Hepatocyte (in vitro differentiated cells): ENCODE data around the gene GDF9. TPM values are rescaled to one million over a fixed set of nuclear protein-coding genes. Genes with fewer than 3 reads are reported as not detected.
A peak's percentile ranks its signal among the peaks of the same experiment; 100 is the strongest.

Experiments
- DNase-seq: peaks from one replicate; pipeline ENCODE4 v3.0.0-alpha.2; 2016; ENCODE audit warnings: low spot score
- H2AFZ ChIP-seq: fragments of 200-600 bp; sonication (generic); 2 replicates; pipeline ENCODE4 v1.6.0; 2016; ENCODE audit warnings: antibody characterized with exemption, mild to moderate bottlenecking
- H3K27ac ChIP-seq: fragments of 200-600 bp; sonication (generic); 2 replicates; pipeline ENCODE4 v1.5.1; 2016; ENCODE audit warnings: mild to moderate bottlenecking
- H3K27me3 ChIP-seq: fragments of 200-600 bp; sonication (generic); 2 replicates; pipeline ENCODE4 v1.6.1; 2016
- H3K36me3 ChIP-seq: fragments of 200-600 bp; sonication (generic); replicated peaks from 2 replicates; pipeline ENCODE4 v1.5.1; 2016; ENCODE audit warnings: low read depth; ENCODE audit not compliant: insufficient read depth
- H3K4me1 ChIP-seq: fragments of 200-600 bp; sonication (generic); 2 replicates; pipeline ENCODE4 v1.5.1; 2016; ENCODE audit warnings: mild to moderate bottlenecking, moderate library complexity; ENCODE audit not compliant: insufficient read depth
- H3K4me2 ChIP-seq: fragments of 200-600 bp; sonication (generic); 2 replicates; pipeline ENCODE4 v1.6.0; 2016
- H3K4me3 ChIP-seq: fragments of 200-600 bp; sonication (generic); 2 replicates; pipeline ENCODE4 v1.5.1; 2016; ENCODE audit warnings: mild to moderate bottlenecking
- H3K79me2 ChIP-seq: fragments of 200-600 bp; sonication (generic); 2 replicates; pipeline ENCODE4 v1.6.0; 2017; ENCODE audit warnings: mild to moderate bottlenecking
- H3K9me2 ChIP-seq: fragments of 200-600 bp; sonication (generic); replicated peaks from 2 replicates; pipeline ENCODE4 v1.6.0; 2017; ENCODE audit warnings: mild to moderate bottlenecking; ENCODE audit not compliant: insufficient read depth
- H3K9me3 ChIP-seq: fragments of 200-600 bp; sonication (generic); 2 replicates; pipeline ENCODE4 v1.5.1; 2016; ENCODE audit warnings: low read depth, mild to moderate bottlenecking
- H4K20me1 ChIP-seq: fragments of 200-600 bp; sonication (generic); 2 replicates; pipeline ENCODE4 v1.6.0; 2016; ENCODE audit warnings: mild to moderate bottlenecking; ENCODE audit not compliant: insufficient read depth, poor library complexity, severe bottlenecking
- EZH2 ChIP-seq: fragments of 200-600 bp; sonication (generic); IDR thresholded peaks from 2 replicates; pipeline ENCODE4 v1.6.1; 2016; ENCODE audit warnings: antibody characterized with exemption, mild to moderate bottlenecking, borderline replicate concordance
- EZH2phosphoT487 ChIP-seq: fragments of 200-600 bp; sonication (generic); IDR thresholded peaks from one replicate; pipeline ENCODE4 v1.6.1; 2018; ENCODE audit warnings: antibody characterized with exemption, mild to moderate bottlenecking, low read depth, moderate library complexity; ENCODE audit not compliant: unreplicated experiment, severe bottlenecking
- WGBS: methylation state at CpG from one replicate; pipeline ENCODE4 v1.1.6; 2016; ENCODE audit warnings: low lambda C conversion rate; ENCODE audit errors: missing lambda C conversion rate; 5-methylcytosine and 5-hydroxymethylcytosine counted together
- polyA plus RNA-seq: library from polyadenylated mRNA; unstranded; fragments of >200 nt; fragmentation: Nextera tagmentation; extraction: Ambion mirVana; gene quantifications from 2 replicates; pipeline ENCODE4 v1.2.1, GENCODE V29; 2016
- total RNA-seq: library from RNA; depleted of rRNA; stranded (reverse); fragments of >200 nt; gene quantifications from 2 replicates; pipeline ENCODE4 v1.2.3, GENCODE V29; 2014
- TF ChIP-seq, protein P1 (sequence below): fragments of 200-600 bp; sonication (generic); IDR thresholded peaks from 2 replicates; pipeline ENCODE4 v1.5.1; 2016; ENCODE audit warnings: antibody characterized with exemption, mild to moderate bottlenecking; ENCODE audit not compliant: poor library complexity

GDF9 gene, protein sequence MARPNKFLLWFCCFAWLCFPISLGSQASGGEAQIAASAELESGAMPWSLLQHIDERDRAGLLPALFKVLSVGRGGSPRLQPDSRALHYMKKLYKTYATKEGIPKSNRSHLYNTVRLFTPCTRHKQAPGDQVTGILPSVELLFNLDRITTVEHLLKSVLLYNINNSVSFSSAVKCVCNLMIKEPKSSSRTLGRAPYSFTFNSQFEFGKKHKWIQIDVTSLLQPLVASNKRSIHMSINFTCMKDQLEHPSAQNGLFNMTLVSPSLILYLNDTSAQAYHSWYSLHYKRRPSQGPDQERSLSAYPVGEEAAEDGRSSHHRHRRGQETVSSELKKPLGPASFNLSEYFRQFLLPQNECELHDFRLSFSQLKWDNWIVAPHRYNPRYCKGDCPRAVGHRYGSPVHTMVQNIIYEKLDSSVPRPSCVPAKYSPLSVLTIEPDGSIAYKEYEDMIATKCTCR
- total RNA-seq (0.76 and 1.7 TPM in 2 replicates), polyA plus RNA-seq (2.2 and 4.1 TPM in 2 replicates)

DNA sequence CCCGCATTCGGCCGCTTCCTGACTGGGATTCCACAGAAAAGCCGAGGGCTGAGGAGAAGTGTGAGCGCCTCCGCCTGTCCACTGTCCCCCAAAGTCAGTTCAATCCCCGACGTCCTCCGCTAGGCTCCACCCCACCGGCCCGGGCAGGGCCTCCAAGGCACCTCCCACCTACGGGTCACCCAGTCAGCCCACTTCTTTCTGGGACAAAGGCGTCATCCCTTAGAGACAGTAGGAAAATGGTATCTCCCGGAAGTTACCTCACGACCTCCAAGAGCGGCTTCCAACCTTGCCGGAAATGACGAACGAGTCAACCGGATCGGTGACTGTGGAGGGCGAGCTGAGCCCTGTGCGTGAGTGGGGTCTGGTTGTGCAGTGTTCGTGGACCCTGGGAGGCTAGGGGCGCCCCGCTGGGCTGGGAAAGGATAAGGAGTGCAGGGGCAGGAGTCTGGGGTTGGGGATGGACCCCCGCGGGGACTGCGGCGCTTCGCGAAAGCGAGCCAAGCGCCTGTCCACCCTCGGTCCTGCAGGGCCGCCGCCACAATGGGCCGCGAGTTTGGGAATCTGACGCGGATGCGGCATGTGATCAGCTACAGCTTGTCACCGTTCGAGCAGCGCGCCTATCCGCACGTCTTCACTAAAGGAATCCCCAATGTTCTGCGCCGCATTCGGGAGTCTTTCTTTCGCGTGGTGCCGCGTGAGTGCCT lies at the start of gene GDF9, which contains the start of gene UQCRQ:
GDF9 (minus strand) TSS at position 128 of the 704 bp plus-strand sequence. CDS start 1,936 bp downstream, outside the sequence.
UQCRQ (plus strand) TSS at position 301 of the 704 bp plus-strand sequence; CDS start at position 541, 240 bp downstream.
- no peaks in the 10 kb centered on the region for H3K27me3 ChIP-seq
- H3K4me3 ChIP-seq = peak within 1 kb of the TSS; percentile 68
- TF ChIP-seq EZH2 = no peak
- TF ChIP-seq, protein P1, sequence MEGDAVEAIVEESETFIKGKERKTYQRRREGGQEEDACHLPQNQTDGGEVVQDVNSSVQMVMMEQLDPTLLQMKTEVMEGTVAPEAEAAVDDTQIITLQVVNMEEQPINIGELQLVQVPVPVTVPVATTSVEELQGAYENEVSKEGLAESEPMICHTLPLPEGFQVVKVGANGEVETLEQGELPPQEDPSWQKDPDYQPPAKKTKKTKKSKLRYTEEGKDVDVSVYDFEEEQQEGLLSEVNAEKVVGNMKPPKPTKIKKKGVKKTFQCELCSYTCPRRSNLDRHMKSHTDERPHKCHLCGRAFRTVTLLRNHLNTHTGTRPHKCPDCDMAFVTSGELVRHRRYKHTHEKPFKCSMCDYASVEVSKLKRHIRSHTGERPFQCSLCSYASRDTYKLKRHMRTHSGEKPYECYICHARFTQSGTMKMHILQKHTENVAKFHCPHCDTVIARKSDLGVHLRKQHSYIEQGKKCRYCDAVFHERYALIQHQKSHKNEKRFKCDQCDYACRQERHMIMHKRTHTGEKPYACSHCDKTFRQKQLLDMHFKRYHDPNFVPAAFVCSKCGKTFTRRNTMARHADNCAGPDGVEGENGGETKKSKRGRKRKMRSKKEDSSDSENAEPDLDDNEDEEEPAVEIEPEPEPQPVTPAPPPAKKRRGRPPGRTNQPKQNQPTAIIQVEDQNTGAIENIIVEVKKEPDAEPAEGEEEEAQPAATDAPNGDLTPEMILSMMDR = peak; percentile 50
- H3K9me3 ChIP-seq = no peaks in the 10 kb centered on the region
- H2AFZ ChIP-seq = peak within 1 kb of the TSS; percentile 46
- DNase-seq = peak; percentile 98
- H3K4me1 ChIP-seq = peaks cover 15% of the 10 kb centered on the region
- peaks cover 21% of the 10 kb centered on the region for H3K79me2 ChIP-seq
- no peaks in the 10 kb centered on the region for H3K9me2 ChIP-seq
- 1% methylated on average over 50 of the region's 55 CpGs for WGBS
- H3K4me2 ChIP-seq = peak within 1 kb of the TSS; percentile 93
- peaks cover 8% of the 10 kb centered on the region for H4K20me1 ChIP-seq
- no peaks in the 10 kb centered on the region for H3K36me3 ChIP-seq
- peak within 1 kb of the TSS; percentile 93 for H3K27ac ChIP-seq

DNA sequence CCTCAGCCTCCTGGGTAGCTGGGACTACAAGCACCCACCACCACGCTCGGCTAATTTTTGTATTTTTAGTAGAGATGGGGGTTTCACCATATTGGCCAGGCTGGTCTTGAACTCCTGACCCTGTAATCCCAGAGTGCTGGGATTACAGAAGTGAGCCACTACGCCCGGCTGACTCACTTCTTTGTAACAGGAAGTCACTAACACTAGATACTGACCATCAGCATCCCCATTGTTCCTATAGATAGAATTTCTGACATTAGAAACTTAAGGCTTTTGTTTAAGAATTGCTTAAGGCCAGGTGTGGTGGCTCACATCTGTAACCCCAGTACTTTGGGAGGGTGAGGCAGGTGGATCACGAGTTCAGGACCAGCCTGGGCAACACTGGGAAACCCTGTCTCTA lies 49.4 kb upstream of the GDF9 start:
- Histone ChIP-seq H4K20me1 (peaks cover 38% of the 10 kb centered on the region), H2AFZ (no peak overlapping the region), H3K9me2 (no peaks in the 10 kb centered on the region), H3K4me1 (no peaks in the 10 kb centered on the region), H3K27ac (no peak overlapping the region), H3K4me3 (no peak overlapping the region), H3K9me3 (no peaks in the 10 kb centered on the region), H3K79me2 (peaks cover 95% of the 10 kb centered on the region), H3K4me2 (no peak overlapping the region), H3K27me3 (no peaks in the 10 kb centered on the region), H3K36me3 (no peaks in the 10 kb centered on the region)
- DNase-seq = no peak
- WGBS = 93% methylated on average over 5 of the region's 5 CpGs
- TF ChIP-seq EZH2phosphoT487 (no peak), EZH2 (no peak)
- TF ChIP-seq, protein P1 = no peak

DNA sequence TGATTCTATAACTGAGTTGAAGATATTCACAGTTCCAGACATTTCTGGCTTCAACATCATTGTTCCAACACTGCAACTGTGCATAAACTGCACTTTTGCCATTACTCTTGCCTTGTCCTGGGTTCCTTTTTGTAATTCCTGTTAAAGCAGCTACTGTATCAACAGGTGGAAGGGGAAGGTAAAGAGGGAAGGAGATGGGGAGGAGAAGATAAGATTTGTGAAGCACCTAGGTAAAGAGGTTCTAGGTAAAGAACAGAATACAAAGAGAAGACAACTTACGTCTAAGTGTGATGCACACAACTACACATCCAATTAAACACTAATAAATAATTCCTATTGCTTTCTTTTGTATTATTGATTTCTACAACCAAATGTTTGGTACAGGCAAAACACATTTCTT lies 43.4 kb upstream of the GDF9 start:
- Histone ChIP-seq H3K27me3 (no peaks in the 10 kb centered on the region), H3K4me1 (no peaks in the 10 kb centered on the region), H2AFZ (no peak overlapping the region), H3K36me3 (no peaks in the 10 kb centered on the region), H3K4me2 (no peak overlapping the region), H4K20me1 (peaks cover 33% of the 10 kb centered on the region), H3K27ac (no peak overlapping the region), H3K9me3 (no peaks in the 10 kb centered on the region), H3K79me2 (peaks cover 85% of the 10 kb centered on the region), H3K4me3 (no peak overlapping the region), H3K9me2 (no peaks in the 10 kb centered on the region)
- TF ChIP-seq EZH2phosphoT487 (no peak), EZH2 (no peak)
- TF ChIP-seq, protein P1 = no peak
- DNase-seq = no peak
- 97% methylated on average over 1 of the region's 1 CpG for WGBS
